Endothelial cell of hepatic sinusoid (primary cell): ENCODE results near the gene GAS2L1.

Source experiments
- in situ Hi-C: cut with HindIII; loops from 2 replicates; pipeline ENCODE4 v1.10.0; 2017; ENCODE audit warnings: low sequenced_read_pairs

GAS2L1 gene

GRCh38 chr22:29308791-29309262 lies 2.4 kb downstream of the GAS2L1 start:
- in situ Hi-C loops = no loop called here

GRCh38 chr22:29309332-29310064 lies 3.0 kb downstream of the GAS2L1 start:
- in situ Hi-C loops = no loop called here

- in situ Hi-C loops = no loop called here
Measured at GRCh38 chr22:29310065-29310862, 3.8 kb downstream of the GAS2L1 start.

- in situ Hi-C loops = no loop called here
Measured at GRCh38 chr22:29310863-29311339, 4.5 kb downstream of the GAS2L1 start.

- in situ Hi-C loops = no loop called here
Measured at GRCh38 chr22:29311464-29312217, 5.2 kb downstream of the GAS2L1 start.

GRCh38 chr22:29312218-29313125 lies 6.0 kb downstream of the GAS2L1 start:
- in situ Hi-C loops = no loop called here

GRCh38 chr22:29313126-29313575 lies 6.7 kb downstream of the GAS2L1 start:
- in situ Hi-C loops = no loop called here

- in situ Hi-C loops = no loop called here
Measured at GRCh38 chr22:29313576-29314466, 7.4 kb downstream of the GAS2L1 start.

- in situ Hi-C loops = no loop called here
Measured at GRCh38 chr22:29314537-29315285, 8.3 kb downstream of the GAS2L1 start.

GRCh38 chr22:29315286-29316140 lies 9.1 kb downstream of the GAS2L1 start, which contains the start of gene RASL10A:
RASL10A (minus strand) TSS chr22:29315697; CDS start chr22:29315246, 451 bp downstream.
- in situ Hi-C loops = no loop called here

GRCh38 chr22:29316141-29316828 lies 9.8 kb downstream of the GAS2L1 start:
- in situ Hi-C loops = no loop called here

GRCh38 chr22:29317827-29318454 lies 11.5 kb downstream of the GAS2L1 start:
- in situ Hi-C loops = no loop called here

GRCh38 chr22:29319072-29319471 lies 12.6 kb downstream of the GAS2L1 start:
- in situ Hi-C loops = no loop called here

GRCh38 chr22:29320546-29320945 lies 14.1 kb downstream of the GAS2L1 start:
- in situ Hi-C loops = no loop called here

- in situ Hi-C loops = no loop called here
Measured at GRCh38 chr22:29323641-29324040, 17.2 kb downstream of the GAS2L1 start.

- in situ Hi-C loops = no loop called here
Measured at GRCh38 chr22:29325356-29325755, 18.9 kb downstream of the GAS2L1 start.
